PFSK-1 (cell line): ENCODE measurements around the gene GAB1.

ENCODE experiments used
- FOXP2 ChIP-seq: optimal IDR thresholded peaks from 2 replicates; pipeline ENCODE3; 2011; ENCODE audit warnings: borderline replicate concordance, control low read depth, inconsistent platforms; ENCODE audit not compliant: insufficient read depth; ENCODE audit errors: extremely low read length, extremely low read depth
- POLR2AphosphoS5 ChIP-seq: IDR thresholded peaks from 2 replicates; pipeline ENCODE4 v1.6.1; 2012; ENCODE audit warnings: low read depth, mild to moderate bottlenecking, control low read depth, low read length, moderate library complexity
- SIN3A ChIP-seq: IDR thresholded peaks from 2 replicates; pipeline ENCODE4 v1.6.1; 2012; ENCODE audit warnings: mild to moderate bottlenecking, low read length, moderate library complexity, borderline replicate concordance; ENCODE audit not compliant: insufficient read depth
- TAF1 ChIP-seq: IDR thresholded peaks from 2 replicates; pipeline ENCODE4 v1.6.1; 2012; ENCODE audit warnings: low read length, control low read depth, borderline replicate concordance; ENCODE audit not compliant: insufficient read depth
- TF ChIP-seq, protein P1 (sequence below), 2 experiments: IDR thresholded peaks; 2 replicates each; pipeline versions ENCODE4 v1.6.1 to v1.8.0; 2011 to 2012; ENCODE audit warnings: low read depth in 2 of 2, low read length in 2 of 2, control low read depth in 1 of 2, inconsistent platforms in 1 of 2, mild to moderate bottlenecking in 1 of 2, moderate library complexity in 1 of 2; ENCODE audit not compliant: insufficient read depth in 1 of 2

GAB1 gene

GRCh38 chr4:143311924-143312323, 24.8 kb upstream of the GAB1 start:
- TF ChIP-seq, protein P1, sequence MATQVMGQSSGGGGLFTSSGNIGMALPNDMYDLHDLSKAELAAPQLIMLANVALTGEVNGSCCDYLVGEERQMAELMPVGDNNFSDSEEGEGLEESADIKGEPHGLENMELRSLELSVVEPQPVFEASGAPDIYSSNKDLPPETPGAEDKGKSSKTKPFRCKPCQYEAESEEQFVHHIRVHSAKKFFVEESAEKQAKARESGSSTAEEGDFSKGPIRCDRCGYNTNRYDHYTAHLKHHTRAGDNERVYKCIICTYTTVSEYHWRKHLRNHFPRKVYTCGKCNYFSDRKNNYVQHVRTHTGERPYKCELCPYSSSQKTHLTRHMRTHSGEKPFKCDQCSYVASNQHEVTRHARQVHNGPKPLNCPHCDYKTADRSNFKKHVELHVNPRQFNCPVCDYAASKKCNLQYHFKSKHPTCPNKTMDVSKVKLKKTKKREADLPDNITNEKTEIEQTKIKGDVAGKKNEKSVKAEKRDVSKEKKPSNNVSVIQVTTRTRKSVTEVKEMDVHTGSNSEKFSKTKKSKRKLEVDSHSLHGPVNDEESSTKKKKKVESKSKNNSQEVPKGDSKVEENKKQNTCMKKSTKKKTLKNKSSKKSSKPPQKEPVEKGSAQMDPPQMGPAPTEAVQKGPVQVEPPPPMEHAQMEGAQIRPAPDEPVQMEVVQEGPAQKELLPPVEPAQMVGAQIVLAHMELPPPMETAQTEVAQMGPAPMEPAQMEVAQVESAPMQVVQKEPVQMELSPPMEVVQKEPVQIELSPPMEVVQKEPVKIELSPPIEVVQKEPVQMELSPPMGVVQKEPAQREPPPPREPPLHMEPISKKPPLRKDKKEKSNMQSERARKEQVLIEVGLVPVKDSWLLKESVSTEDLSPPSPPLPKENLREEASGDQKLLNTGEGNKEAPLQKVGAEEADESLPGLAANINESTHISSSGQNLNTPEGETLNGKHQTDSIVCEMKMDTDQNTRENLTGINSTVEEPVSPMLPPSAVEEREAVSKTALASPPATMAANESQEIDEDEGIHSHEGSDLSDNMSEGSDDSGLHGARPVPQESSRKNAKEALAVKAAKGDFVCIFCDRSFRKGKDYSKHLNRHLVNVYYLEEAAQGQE (IDR thresholded peaks at IDR 0.05; ENCODE audit: insufficient read depth in 1 of 2, low read depth in 2 of 2, low read length in 2 of 2) = no peak
- no peak for TF ChIP-seq SIN3A
- no peak for TF ChIP-seq POLR2AphosphoS5
- TF ChIP-seq FOXP2 = no peak
- no peak for TF ChIP-seq TAF1

DNA sequence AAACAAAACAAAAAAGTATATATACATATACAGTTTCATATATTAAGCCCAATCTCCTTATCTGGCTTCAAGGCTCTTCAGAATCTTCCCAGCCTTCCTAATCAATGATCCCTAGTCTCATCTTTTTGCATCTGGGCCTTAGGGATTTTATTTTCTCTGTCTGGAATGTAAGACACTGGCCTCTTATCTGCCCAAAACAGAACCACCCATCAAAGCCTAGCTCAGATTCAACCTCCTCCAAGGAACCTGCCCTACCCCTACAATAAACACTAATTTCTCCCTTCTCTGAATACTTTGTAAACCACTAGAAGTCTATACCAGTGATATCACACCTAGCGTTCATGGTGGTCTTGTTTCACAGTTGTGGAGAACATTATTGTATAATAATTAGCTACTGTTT, 23.2 kb upstream of the GAB1 start:
- TF ChIP-seq, protein P1 (IDR thresholded peaks at IDR 0.05; ENCODE audit: insufficient read depth in 1 of 2, low read depth in 2 of 2, low read length in 2 of 2) = no peak
- TF ChIP-seq TAF1 (no peak), POLR2AphosphoS5 (no peak), FOXP2 (no peak)

- TF ChIP-seq FOXP2 = no peak
These were observed 22.7 kb upstream of the GAB1 start for GRCh38 chr4:143313996-143314395.

- TF ChIP-seq SIN3A (no peak), TAF1 (no peak), POLR2AphosphoS5 (no peak), FOXP2 (no peak)
- TF ChIP-seq, protein P1 (IDR thresholded peaks at IDR 0.05; ENCODE audit: insufficient read depth in 1 of 2, low read depth in 2 of 2, low read length in 2 of 2) = no peak
These were observed 16.6 kb upstream of the GAB1 start for GRCh38 chr4:143320113-143320512.

DNA sequence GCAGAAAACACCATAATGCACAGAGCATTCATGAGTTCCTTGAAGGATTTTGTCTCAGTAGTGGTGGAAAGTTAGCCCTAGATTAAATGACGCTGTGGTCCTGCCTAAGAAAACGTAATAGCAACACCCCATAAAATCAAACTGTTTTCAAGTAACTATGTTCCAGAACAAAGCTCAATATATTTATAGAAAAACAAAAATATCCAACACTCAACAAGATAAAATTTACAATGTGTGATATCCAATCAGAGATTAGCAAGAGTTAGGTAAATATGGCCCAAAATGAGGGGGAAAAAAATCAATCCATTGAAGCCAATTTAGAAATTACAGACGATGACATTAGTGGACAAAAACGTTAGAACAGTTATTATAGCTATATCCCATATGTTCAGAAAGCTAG, 9.9 kb upstream of the GAB1 start:
- TF ChIP-seq, protein P1 (IDR thresholded peaks at IDR 0.05; ENCODE audit: insufficient read depth in 1 of 2, low read depth in 2 of 2, low read length in 2 of 2) = no peak
- no peak for TF ChIP-seq POLR2AphosphoS5
- TF ChIP-seq TAF1 = no peak
- TF ChIP-seq FOXP2 = no peak
- no peak for TF ChIP-seq SIN3A

- no peak for TF ChIP-seq FOXP2
- TF ChIP-seq, protein P1 (IDR thresholded peaks at IDR 0.05; ENCODE audit: insufficient read depth in 1 of 2, low read depth in 2 of 2, low read length in 2 of 2) = no peak
- no peak for TF ChIP-seq SIN3A
- TF ChIP-seq POLR2AphosphoS5 = no peak
- no peak for TF ChIP-seq TAF1
These were observed 6.7 kb upstream of the GAB1 start for GRCh38 chr4:143329985-143330384.
